Lung (tissue), 12 donors: ENCODE results near the gene MYBPH. TPM values are rescaled to one million over a fixed set of nuclear protein-coding genes. Genes with fewer than 3 reads are reported as not detected.

ENCODE experiments used
- ATAC-seq: fragments of 200-7000 bp; cut with Tn5 transposase; one replicate; pipeline ENCODE4 v1.9.1; 2020; ENCODE audit warnings: moderate number of reproducible peaks; ENCODE audit not compliant: insufficient read depth, low FRiP score
- DNase-seq, 3 donors: peaks; one replicate each; pipeline ENCODE4 v3.0.0-alpha.2; 2013 to 2017
- H3K27ac ChIP-seq, 2 donors: one replicate each; pipeline ENCODE4 v1.5.1; 2013; ENCODE audit warnings: mild to moderate bottlenecking in 2 of 2, moderate library complexity in 2 of 2, control low read depth in 1 of 2, inconsistent platforms in 1 of 2, low read depth in 1 of 2, low read length in 1 of 2
- H3K27me3 ChIP-seq, 3 donors: one replicate each; pipeline ENCODE4 v1.5.1; 2013; ENCODE audit warnings: low read length in 2 of 3; ENCODE audit not compliant: control insufficient read depth in 3 of 3, insufficient read depth in 3 of 3
- H3K36me3 ChIP-seq, 4 donors: one replicate each; pipeline ENCODE4 v1.5.1; 2013; ENCODE audit warnings: low read length in 4 of 4, mild to moderate bottlenecking in 1 of 4, moderate library complexity in 1 of 4; ENCODE audit not compliant: control insufficient read depth in 4 of 4, insufficient read depth in 4 of 4
- H3K4me1 ChIP-seq, 5 donors: one replicate each; pipeline ENCODE4 v1.5.1; 2013; ENCODE audit warnings: low read length in 5 of 5, mild to moderate bottlenecking in 2 of 5, moderate library complexity in 1 of 5; ENCODE audit not compliant: control insufficient read depth in 5 of 5, insufficient read depth in 5 of 5
- H3K4me3 ChIP-seq: one replicate; pipeline ENCODE4 v1.5.1; 2013; ENCODE audit warnings: mild to moderate bottlenecking, control low read depth, moderate library complexity
- H3K9ac ChIP-seq, 2 donors: one replicate each; pipeline ENCODE4 v1.5.1; 2013; ENCODE audit warnings: low read length in 2 of 2, control low read depth in 1 of 2; ENCODE audit not compliant: insufficient read depth in 1 of 2
- H3K9me3 ChIP-seq, 4 donors: one replicate each; pipeline ENCODE4 v1.5.1; 2013; ENCODE audit warnings: low read length in 3 of 4, mild to moderate bottlenecking in 1 of 4, moderate library complexity in 1 of 4; ENCODE audit not compliant: control insufficient read depth in 4 of 4, insufficient read depth in 3 of 4
- WGBS, 2 donors: extraction: QIAGEN DNeasy Blood & Tissue Kit; methylation state at CpG; one replicate each; pipeline ENCODE4 v1.1.7; 2013; 5-methylcytosine and 5-hydroxymethylcytosine counted together
- polyA plus RNA-seq, 2 donors: library from polyadenylated mRNA; stranded (reverse); fragments of 200-250 nt; gene quantifications; one replicate each; pipeline ENCODE4 v1.2.1, GENCODE V29; 2013
- total RNA-seq, 2 donors: library from RNA; depleted of rRNA in 1 of 2; stranded (reverse); fragments of >200 nt in 1 of 2; gene quantifications; one replicate each; pipeline ENCODE4 v1.2.1, GENCODE V29; 2014 to 2021
- TF ChIP-seq, protein P1 (sequence below): IDR thresholded peaks from 2 replicates; pipeline ENCODE4 v1.5.1; 2012; ENCODE audit warnings: mild to moderate bottlenecking; ENCODE audit errors: control extremely low read depth, extremely low read depth
- donor health status: control.
- donor health status: control.
- donor health status: Bipolar disorder and iron deficiency.
- donor health status: healthy.
- donor health status: DM: yes; HTN: yes; CAD: no.

Gene MYBPH
- total and polyA plus RNA-seq, 4 donors = 0.16 to 0.41 TPM; not detected in 2

DNA sequence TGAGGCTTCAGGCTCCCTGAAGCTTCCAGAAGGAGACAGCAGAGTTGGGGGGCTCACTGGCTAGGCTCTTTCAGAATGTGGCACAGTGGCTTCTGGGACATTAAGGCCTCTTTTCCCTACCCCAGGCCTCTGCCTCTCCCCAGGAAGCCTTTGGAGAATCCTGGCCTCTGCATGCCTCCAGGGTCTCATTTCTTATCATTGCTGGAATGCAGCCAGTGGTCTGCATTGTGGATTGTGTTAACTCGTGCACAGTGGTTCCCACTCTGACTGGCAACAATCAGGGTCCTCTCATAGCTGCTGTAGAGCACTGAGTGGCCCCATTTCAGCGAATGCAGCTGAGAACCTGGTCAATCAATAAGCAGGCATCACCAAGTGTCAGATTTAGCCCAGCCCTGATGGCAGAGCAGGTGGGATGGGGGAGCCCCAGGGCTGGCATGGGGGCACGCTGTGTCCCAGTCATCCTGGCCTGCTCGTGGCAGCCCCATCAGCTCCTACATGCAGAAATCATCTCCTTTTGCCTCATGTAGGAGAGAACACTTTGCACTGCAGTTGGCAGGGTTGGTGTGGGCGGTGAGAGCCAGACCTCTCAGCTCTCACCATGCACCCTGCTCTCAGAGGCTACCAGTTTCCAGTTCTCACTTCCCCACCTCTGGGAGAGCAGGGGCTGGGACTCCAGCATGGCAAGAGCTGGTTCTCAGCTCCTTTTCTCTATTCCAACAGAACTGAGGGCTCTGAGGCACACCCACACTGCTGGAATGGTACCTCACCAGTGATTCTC is 34.7 kb downstream of the MYBPH start:
- Histone ChIP-seq H3K4me3 (no peak overlapping the region), H3K9ac (no peak overlapping the region), H3K27me3 (peaks cover 0 to 2% (median 0%) of the 10 kb centered on the region in 3 donors), H3K27ac (no peak overlapping the region), H3K4me1 (peaks cover 0 to 9% (median 3%) of the 10 kb centered on the region in 5 donors), H3K9me3 (peaks cover 0 to 2% (median 0%) of the 10 kb centered on the region in 4 donors), H3K36me3 (no peaks in the 10 kb centered on the region)
- ATAC-seq = no peak
- TF ChIP-seq, protein P1, sequence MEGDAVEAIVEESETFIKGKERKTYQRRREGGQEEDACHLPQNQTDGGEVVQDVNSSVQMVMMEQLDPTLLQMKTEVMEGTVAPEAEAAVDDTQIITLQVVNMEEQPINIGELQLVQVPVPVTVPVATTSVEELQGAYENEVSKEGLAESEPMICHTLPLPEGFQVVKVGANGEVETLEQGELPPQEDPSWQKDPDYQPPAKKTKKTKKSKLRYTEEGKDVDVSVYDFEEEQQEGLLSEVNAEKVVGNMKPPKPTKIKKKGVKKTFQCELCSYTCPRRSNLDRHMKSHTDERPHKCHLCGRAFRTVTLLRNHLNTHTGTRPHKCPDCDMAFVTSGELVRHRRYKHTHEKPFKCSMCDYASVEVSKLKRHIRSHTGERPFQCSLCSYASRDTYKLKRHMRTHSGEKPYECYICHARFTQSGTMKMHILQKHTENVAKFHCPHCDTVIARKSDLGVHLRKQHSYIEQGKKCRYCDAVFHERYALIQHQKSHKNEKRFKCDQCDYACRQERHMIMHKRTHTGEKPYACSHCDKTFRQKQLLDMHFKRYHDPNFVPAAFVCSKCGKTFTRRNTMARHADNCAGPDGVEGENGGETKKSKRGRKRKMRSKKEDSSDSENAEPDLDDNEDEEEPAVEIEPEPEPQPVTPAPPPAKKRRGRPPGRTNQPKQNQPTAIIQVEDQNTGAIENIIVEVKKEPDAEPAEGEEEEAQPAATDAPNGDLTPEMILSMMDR = no peak
- DNase-seq = peak in 2 of 3 donors; percentile 43 to 58
- WGBS, 2 donors = 66 to 86% methylated on average over 5 of the region's 5 CpGs

DNA sequence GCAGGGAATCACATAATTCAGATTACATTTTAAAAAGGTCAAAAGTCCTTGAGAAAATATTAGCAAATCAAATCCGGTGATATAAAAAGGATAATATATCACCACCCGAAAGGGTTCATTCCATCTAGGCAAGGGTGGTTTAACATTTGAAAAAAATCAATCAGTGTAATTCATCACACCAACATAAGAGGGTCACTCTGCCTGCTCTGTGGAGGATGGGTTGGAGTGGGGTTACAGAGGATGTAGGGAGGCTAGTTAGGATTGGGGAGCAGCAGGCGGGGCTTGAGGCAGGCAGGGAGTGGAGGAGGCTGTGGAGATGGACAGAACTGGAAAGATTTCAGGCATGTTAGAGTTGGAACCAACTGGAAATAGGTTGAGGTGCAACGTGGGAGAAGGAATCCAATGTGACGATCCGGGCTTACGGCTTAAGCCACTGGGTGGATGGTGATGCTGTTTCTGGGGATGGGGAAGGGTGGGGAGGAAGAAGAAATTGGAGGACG is 35.6 kb downstream of the MYBPH start:
- TF ChIP-seq, protein P1 = no peak
- WGBS, 2 donors = 86 to 87% methylated on average over 8 of the region's 8 CpGs
- no peak overlapping the region for H3K27ac ChIP-seq
- peaks cover 0 to 2% (median 0%) of the 10 kb centered on the region in 3 donors for H3K27me3 ChIP-seq
- no peak for DNase-seq
- no peak for ATAC-seq
- no peak overlapping the region for H3K4me3 ChIP-seq
- peaks cover 0 to 9% (median 3%) of the 10 kb centered on the region in 5 donors for H3K4me1 ChIP-seq
- no peak overlapping the region for H3K9ac ChIP-seq
- peaks cover 0 to 2% (median 0%) of the 10 kb centered on the region in 4 donors for H3K9me3 ChIP-seq
- H3K36me3 ChIP-seq = no peaks in the 10 kb centered on the region

DNA sequence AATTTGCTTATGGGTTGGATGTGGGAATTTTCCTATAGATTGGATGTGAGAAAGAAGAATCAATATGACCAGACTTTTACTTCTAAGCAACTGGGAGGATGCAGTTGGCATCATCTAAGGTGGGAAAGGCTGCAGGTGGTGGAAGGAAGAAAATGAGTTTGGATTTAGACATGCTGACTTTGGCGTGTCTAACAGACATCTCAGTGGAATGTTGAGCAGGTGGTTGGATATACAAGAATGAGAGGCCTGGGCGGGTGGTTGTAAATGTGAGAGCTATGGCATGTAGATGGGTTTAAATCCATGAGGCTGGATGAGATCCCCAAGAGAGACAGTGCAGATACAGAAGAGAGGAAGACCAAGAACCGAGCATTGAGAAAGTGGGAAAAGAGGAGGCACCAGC is 37.6 kb downstream of the MYBPH start:
- TF ChIP-seq, protein P1 = no peak
- WGBS, 2 donors = 90 to 94% methylated on average over 3 of the region's 3 CpGs
- no peak for DNase-seq
- H3K9ac ChIP-seq = no peak overlapping the region
- peaks cover 0 to 7% (median 0%) of the 10 kb centered on the region in 5 donors for H3K4me1 ChIP-seq
- H3K9me3 ChIP-seq = peaks cover 0 to 2% (median 0%) of the 10 kb centered on the region in 4 donors
- H3K36me3 ChIP-seq = no peaks in the 10 kb centered on the region
- H3K27me3 ChIP-seq = peaks cover 0 to 2% (median 0%) of the 10 kb centered on the region in 3 donors
- H3K27ac ChIP-seq = no peak overlapping the region
- H3K4me3 ChIP-seq = no peak overlapping the region
- no peak for ATAC-seq
